Heart right ventricle (tissue), 16 donors: Measurements from ENCODE around the gene NHLRC1. TPM values are rescaled to one million over a fixed set of nuclear protein-coding genes. Genes with fewer than 3 reads are reported as not detected.

ENCODE experiments used
- ATAC-seq, 8 donors: fragments of 200-7000 bp; cut with Tn5 transposase; one replicate each; pipeline ENCODE4 v1.9.1; 2020; ENCODE audit warnings: mild to moderate bottlenecking in 8 of 8, moderate library complexity in 8 of 8, moderate number of reproducible peaks in 1 of 8
- DNase-seq, 2 donors: peaks; one replicate each; pipeline ENCODE4 v3.0.0-alpha.2; 2020
- H3K27ac ChIP-seq, 10 donors: fragments of 200-600 bp; sonication (generic) in 2 of 10; one replicate each; pipeline versions ENCODE4 v1.5.0 to v1.8.0; 2020 to 2022; ENCODE audit warnings: mild to moderate bottlenecking in 3 of 10
- H3K27me3 ChIP-seq, 7 donors: fragments of 200-600 bp; one replicate each; pipeline ENCODE4 v1.8.0; 2021 to 2022; ENCODE audit warnings: mild to moderate bottlenecking in 2 of 7
- H3K36me3 ChIP-seq, 9 donors: fragments of 200-600 bp; sonication (generic) in 1 of 9; one replicate each; pipeline versions ENCODE4 v1.5.0 to v1.8.0; 2020 to 2022; ENCODE audit warnings: mild to moderate bottlenecking in 2 of 9
- H3K4me1 ChIP-seq, 9 donors: fragments of 200-600 bp; sonication (generic) in 1 of 9; one replicate each; pipeline versions ENCODE4 v1.5.0 to v1.8.0; 2020 to 2022; ENCODE audit warnings: mild to moderate bottlenecking in 4 of 9
- H3K4me3 ChIP-seq, 10 donors: fragments of 200-600 bp; sonication (generic) in 2 of 10; one replicate each; pipeline versions ENCODE4 v1.5.0 to v1.8.0; 2020 to 2022; ENCODE audit warnings: mild to moderate bottlenecking in 7 of 10, moderate library complexity in 2 of 10
- H3K9me3 ChIP-seq, 11 donors: fragments of 200-600 bp in 10 of 11; sonication (generic) in 2 of 11; one replicate each; pipeline versions ENCODE4 v1.5.0 to v1.8.0; 2013 to 2022; ENCODE audit warnings: mild to moderate bottlenecking in 2 of 11, control low read depth in 1 of 11, moderate library complexity in 1 of 11
- WGBS, 2 donors: extraction: QIAGEN DNeasy Blood & Tissue Kit; methylation state at CpG; one replicate each; pipeline ENCODE4 v1.1.7; 2013; ENCODE audit warnings: inconsistent platforms in 1 of 2; 5-methylcytosine and 5-hydroxymethylcytosine counted together
- intact Hi-C, 10 donors: fragments of 100-400 bp; cut with DNase I; formaldehyde crosslinking; loops; one replicate each; pipeline versions ENCODE4 v1.11.1 to v1.14.2; 2022
- polyA plus RNA-seq, 2 donors: library from polyadenylated mRNA; stranded (reverse); fragments of 200-250 nt; gene quantifications; one replicate each; pipeline ENCODE4 v1.2.3, GENCODE V29; 2013
- total RNA-seq, 10 donors: library from RNA; stranded (reverse); fragmentation: NEBNext Ultra II Directional in 3 of 10; extraction: Animal tissue kit (Norgen Biotek cat#: 25700) in 3 of 10; gene quantifications; one replicate each; pipeline versions ENCODE4 v1.2.1 to v1.2.4, GENCODE V29; 2021 to 2023
- TF ChIP-seq, protein P1 (sequence below), 9 donors: fragments of 200-600 bp; sonication (generic) in 2 of 9; IDR thresholded peaks; one replicate each; pipeline versions ENCODE4 v1.5.0 to v1.8.0; 2021 to 2022; ENCODE audit warnings: antibody characterized with exemption in 9 of 9, mild to moderate bottlenecking in 5 of 9, moderate library complexity in 1 of 9
- donor health status: Arrhythmogenic right ventricular cardiomyopathy.
- donor health status: ischemic (EF 13 %, LVEDD 7.1; RV severe dilation, severe dysfunction).
- donor health status: healthy with polysubstance abuse.
- donor health status: DM: no; HTN: yes; CAD: no.
- donor health status: DM: no; HTN: no; CAD: no.
- donor health status: ischemic (EF 25% LVEDD 6.9; RV normal size, moderate dysfunction).
- donor health status: ischemic (EF 25% LVEDD 5.7; RV mildly dilated, moderate dysfunction).
- donor health status: healthy.
- donor health status: DM: yes; HTN: yes; CAD: no.
- donor health status: Ischemic cardiomyopathy.
- donor health status: ischemic (EF 35%, LVEDD 5.7; RV mildly dilated, moderate dysfunction).
- donor health status: nonischemic (EF 11% LVEDD 7.7; RV severe dilation, severe dysfunction).
- donor health status: DM: yes; HTN: yes; CAD: no.
- donor health status: PGD.
- donor health status: ischemic (EF 29% LVEDD 5.4; RV normal size, mild dysfunction).
- donor health status: nonischemic (EF 23%, LVEDD 6.1; RV moderate dilation, normal function).

Gene NHLRC1
- total and polyA plus RNA-seq, 12 donors, result 0.73 to 2.5 (median 1.4) TPM

DNA sequence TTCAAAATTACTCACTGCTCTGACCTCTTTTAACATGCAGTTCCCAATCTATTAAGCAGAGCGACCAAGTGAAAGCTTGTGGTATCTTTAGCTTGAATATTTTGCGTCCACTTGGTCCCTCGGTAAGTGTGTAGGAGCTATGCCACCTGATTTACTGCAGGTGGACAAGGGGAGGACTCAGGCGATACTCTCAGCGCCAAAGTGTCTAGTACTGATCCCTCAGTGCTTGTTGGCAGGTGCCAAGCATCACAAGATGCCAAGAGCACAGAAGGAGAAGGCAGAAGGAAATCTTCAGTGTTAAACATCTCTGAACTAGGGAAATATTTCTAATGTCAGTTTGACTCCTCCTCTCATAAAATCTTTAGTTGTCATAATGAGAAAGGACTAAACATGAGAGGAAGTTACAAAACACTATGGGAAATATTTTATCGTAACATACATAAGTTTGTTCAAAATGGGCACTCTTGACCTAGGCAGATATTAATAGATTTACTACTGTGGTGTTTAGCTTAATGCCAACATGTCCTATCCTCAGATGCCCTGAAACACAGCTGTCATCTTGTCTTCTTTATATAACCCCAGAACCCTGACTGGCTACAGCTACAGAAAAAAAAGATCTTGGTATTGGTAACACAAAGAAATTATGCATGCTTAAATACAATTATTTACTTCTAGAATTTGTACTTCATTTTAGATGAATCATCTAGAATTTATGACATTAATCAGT is 19.5 kb downstream of the NHLRC1 start:
- ATAC-seq (peak in 2 of 8 donors; percentile 58 to 65), DNase-seq (no peak)
- Histone ChIP-seq H3K27me3 (no peaks in the 10 kb centered on the region), H3K27ac (no peak overlapping the region), H3K36me3 (no peaks in the 10 kb centered on the region), H3K4me1 (peaks cover 0 to 10% (median 0%) of the 10 kb centered on the region in 9 donors), H3K9me3 (peaks cover 0 to 20% (median 9%) of the 10 kb centered on the region in 11 donors), H3K4me3 (no peak overlapping the region)
- intact Hi-C loops, result no loop called here
- TF ChIP-seq, protein P1, sequence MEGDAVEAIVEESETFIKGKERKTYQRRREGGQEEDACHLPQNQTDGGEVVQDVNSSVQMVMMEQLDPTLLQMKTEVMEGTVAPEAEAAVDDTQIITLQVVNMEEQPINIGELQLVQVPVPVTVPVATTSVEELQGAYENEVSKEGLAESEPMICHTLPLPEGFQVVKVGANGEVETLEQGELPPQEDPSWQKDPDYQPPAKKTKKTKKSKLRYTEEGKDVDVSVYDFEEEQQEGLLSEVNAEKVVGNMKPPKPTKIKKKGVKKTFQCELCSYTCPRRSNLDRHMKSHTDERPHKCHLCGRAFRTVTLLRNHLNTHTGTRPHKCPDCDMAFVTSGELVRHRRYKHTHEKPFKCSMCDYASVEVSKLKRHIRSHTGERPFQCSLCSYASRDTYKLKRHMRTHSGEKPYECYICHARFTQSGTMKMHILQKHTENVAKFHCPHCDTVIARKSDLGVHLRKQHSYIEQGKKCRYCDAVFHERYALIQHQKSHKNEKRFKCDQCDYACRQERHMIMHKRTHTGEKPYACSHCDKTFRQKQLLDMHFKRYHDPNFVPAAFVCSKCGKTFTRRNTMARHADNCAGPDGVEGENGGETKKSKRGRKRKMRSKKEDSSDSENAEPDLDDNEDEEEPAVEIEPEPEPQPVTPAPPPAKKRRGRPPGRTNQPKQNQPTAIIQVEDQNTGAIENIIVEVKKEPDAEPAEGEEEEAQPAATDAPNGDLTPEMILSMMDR (IDR thresholded peaks at IDR 0.05), result no peak
- 46 to 63% methylated on average over 6 of the region's 6 CpGs for WGBS, 2 donors

- intact Hi-C loops, result no loop called here
- ATAC-seq, result no peak
- H3K27ac ChIP-seq, result no peak overlapping the region
- 70 to 74% methylated on average over 2 of the region's 2 CpGs for WGBS, 2 donors
- H3K36me3 ChIP-seq, result no peaks in the 10 kb centered on the region
- no peak for DNase-seq
- peaks cover 0 to 11% (median 0%) of the 10 kb centered on the region in 11 donors for H3K9me3 ChIP-seq
- no peaks in the 10 kb centered on the region for H3K27me3 ChIP-seq
- H3K4me1 ChIP-seq, result peaks cover 0 to 10% (median 0%) of the 10 kb centered on the region in 9 donors
- TF ChIP-seq, protein P1 (IDR thresholded peaks at IDR 0.05), result no peak
- H3K4me3 ChIP-seq, result no peak overlapping the region
These were observed 20.6 kb downstream of the NHLRC1 start for GRCh38 chr6:18101873-18102272.

GRCh38 chr6:18101271-18101670 is 21.2 kb downstream of the NHLRC1 start:
- TF ChIP-seq, protein P1 (IDR thresholded peaks at IDR 0.05), result no peak

GRCh38 chr6:18100296-18100695 is 22.2 kb downstream of the NHLRC1 start:
- DNase-seq, result no peak
- H3K9me3 ChIP-seq, result no peaks in the 10 kb centered on the region

More at GRCh38 chr6:18101271-18101670, 21.2 kb downstream of the NHLRC1 start:
- DNase-seq (no peak), ATAC-seq (no peak)
- intact Hi-C loops, result no loop called here
- Histone ChIP-seq H3K27ac (no peak overlapping the region), H3K4me1 (peaks cover 0 to 10% (median 0%) of the 10 kb centered on the region in 9 donors), H3K36me3 (no peaks in the 10 kb centered on the region), H3K4me3 (no peak overlapping the region), H3K27me3 (no peaks in the 10 kb centered on the region), H3K9me3 (peaks cover 0 to 5% (median 0%) of the 10 kb centered on the region in 11 donors)
- 90 to 96% methylated on average over 1 of the region's 1 CpG for WGBS, 2 donors

More at GRCh38 chr6:18100296-18100695, 22.2 kb downstream of the NHLRC1 start:
- 81 to 87% methylated on average over 3 of the region's 3 CpGs for WGBS, 2 donors
- Histone ChIP-seq H3K36me3 (no peaks in the 10 kb centered on the region), H3K4me3 (no peak overlapping the region), H3K27ac (no peak overlapping the region), H3K4me1 (peaks cover 0 to 10% (median 0%) of the 10 kb centered on the region in 9 donors), H3K27me3 (no peaks in the 10 kb centered on the region)
- TF ChIP-seq, protein P1 (IDR thresholded peaks at IDR 0.05), result no peak
- intact Hi-C loops, result no loop called here
- no peak for ATAC-seq
